ENCODE results near the gene HPDL. TPM values are rescaled to one million over a fixed set of nuclear protein-coding genes. Genes with fewer than 3 reads are reported as not detected.

The HPDL gene
- total and polyA plus RNA-seq, 4 donors = 0.55 to 2.3 (median 0.71) TPM

- H3K27ac ChIP-seq (ENCODE audit: low read depth in 1 of 2, low read length in 1 of 2) = peak overlapping the region; percentile 89 to 91
- DNase-seq (peak; percentile 98 to 99 (median 99)), ATAC-seq (ENCODE audit: insufficient read depth, low FRiP score) (peak; percentile 96)
- no peaks in the 10 kb centered on the region for H3K27me3 ChIP-seq (ENCODE audit: control insufficient read depth in 3 of 3, insufficient read depth in 3 of 3, low read length in 2 of 3)
- H3K9ac ChIP-seq (ENCODE audit: insufficient read depth in 1 of 2, low read length in 2 of 2) = peak overlapping the region; percentile 78 to 90
- no peaks in the 10 kb centered on the region for H3K36me3 ChIP-seq (ENCODE audit: control insufficient read depth in 4 of 4, insufficient read depth in 4 of 4, low read length in 4 of 4)
- no peaks in the 10 kb centered on the region for H3K9me3 ChIP-seq (ENCODE audit: control insufficient read depth in 4 of 4, insufficient read depth in 3 of 4, low read length in 3 of 4)
- H3K4me3 ChIP-seq = peak overlapping the region; percentile 80
- 1% methylated on average over 63 to 68 of the region's 68 CpGs for WGBS, 2 donors
- H3K4me1 ChIP-seq (ENCODE audit: control insufficient read depth in 5 of 5, insufficient read depth in 5 of 5, low read length in 5 of 5) = peaks cover 0 to 8% (median 5%) of the 10 kb centered on the region in 5 donors
- peak; percentile 43 for TF ChIP-seq CTCF (IDR thresholded peaks at IDR 0.05; ENCODE audit: control extremely low read depth, extremely low read depth)
Measured at GRCh38 chr1:45303520-45304310, 23.0 kb upstream of the HPDL start.

- peak overlapping the region; percentile 78 to 90 for H3K9ac ChIP-seq (ENCODE audit: insufficient read depth in 1 of 2, low read length in 2 of 2)
- TF ChIP-seq CTCF (IDR thresholded peaks at IDR 0.05; ENCODE audit: control extremely low read depth, extremely low read depth) = no peak
- H3K27me3 ChIP-seq (ENCODE audit: control insufficient read depth in 3 of 3, insufficient read depth in 3 of 3, low read length in 2 of 3) = no peaks in the 10 kb centered on the region
- ATAC-seq (ENCODE audit: insufficient read depth, low FRiP score) = no peak
- no peaks in the 10 kb centered on the region for H3K36me3 ChIP-seq (ENCODE audit: control insufficient read depth in 4 of 4, insufficient read depth in 4 of 4, low read length in 4 of 4)
- H3K9me3 ChIP-seq (ENCODE audit: control insufficient read depth in 4 of 4, insufficient read depth in 3 of 4, low read length in 3 of 4) = no peaks in the 10 kb centered on the region
- DNase-seq = peak; percentile 9 to 26 (median 16)
- H3K4me3 ChIP-seq = peak overlapping the region; percentile 80
- H3K27ac ChIP-seq (ENCODE audit: low read depth in 1 of 2, low read length in 1 of 2) = peak overlapping the region; percentile 86 to 91
- WGBS, 2 donors = 42 to 45% methylated on average over 15 of the region's 15 CpGs
- H3K4me1 ChIP-seq (ENCODE audit: control insufficient read depth in 5 of 5, insufficient read depth in 5 of 5, low read length in 5 of 5) = peaks cover 0 to 8% (median 5%) of the 10 kb centered on the region in 5 donors
Measured at GRCh38 chr1:45304311-45305081, 22.2 kb upstream of the HPDL start.

GRCh38 chr1:45305231-45305630 is 21.5 kb upstream of the HPDL start:
- no peaks in the 10 kb centered on the region for H3K9me3 ChIP-seq (ENCODE audit: control insufficient read depth in 4 of 4, insufficient read depth in 3 of 4, low read length in 3 of 4)
- H3K4me1 ChIP-seq (ENCODE audit: control insufficient read depth in 5 of 5, insufficient read depth in 5 of 5, low read length in 5 of 5) = peaks cover 0 to 8% (median 5%) of the 10 kb centered on the region in 5 donors
- no peaks in the 10 kb centered on the region for H3K36me3 ChIP-seq (ENCODE audit: control insufficient read depth in 4 of 4, insufficient read depth in 4 of 4, low read length in 4 of 4)
- no peak overlapping the region for H3K4me3 ChIP-seq
- no peak for TF ChIP-seq CTCF (IDR thresholded peaks at IDR 0.05; ENCODE audit: control extremely low read depth, extremely low read depth)
- no peaks in the 10 kb centered on the region for H3K27me3 ChIP-seq (ENCODE audit: control insufficient read depth in 3 of 3, insufficient read depth in 3 of 3, low read length in 2 of 3)
- no peak for ATAC-seq (ENCODE audit: insufficient read depth, low FRiP score)
- 89 to 95% methylated on average over 10 of the region's 10 CpGs for WGBS, 2 donors
- no peak overlapping the region for H3K27ac ChIP-seq (ENCODE audit: low read depth in 1 of 2, low read length in 1 of 2)
- no peak for DNase-seq
- H3K9ac ChIP-seq (ENCODE audit: insufficient read depth in 1 of 2, low read length in 2 of 2) = no peak overlapping the region

Measured in lung (tissue), 12 donors.